Skin of body (tissue), 2 donors: ENCODE data around the gene ACVRL1. TPM values are rescaled to one million over a fixed set of nuclear protein-coding genes. Genes with fewer than 3 reads are reported as not detected.

Experiments used
- DNase-seq: peaks from one replicate; lab custom pipeline; 2025; lab: John Stamatoyannopoulos, UW
- total RNA-seq: library from RNA; depleted of rRNA; stranded (reverse); fragments of >200 nt; gene quantifications from one replicate; pipeline ENCODE4 v1.2.3, GENCODE V29; 2014

ACVRL1 gene
- total RNA-seq, 1 donor from 2014 or later = 46.8 TPM

- DNase-seq = no peak
Observed at GRCh38 chr12:51962737-51963136, 55.4 kb downstream of the ACVRL1 start.

GRCh38 chr12:51963477-51963876, 56.2 kb downstream of the ACVRL1 start:
- DNase-seq = no peak

GRCh38 chr12:51969643-51970042, 62.3 kb downstream of the ACVRL1 start:
- DNase-seq = no peak

GRCh38 chr12:51970904-51971646, 63.8 kb downstream of the ACVRL1 start:
- DNase-seq = no peak

- DNase-seq = no peak
Observed at GRCh38 chr12:51971679-51972421, 64.5 kb downstream of the ACVRL1 start.

GRCh38 chr12:51972422-51972812, 65.1 kb downstream of the ACVRL1 start:
- no peak for DNase-seq

GRCh38 chr12:51972849-51973273, 65.6 kb downstream of the ACVRL1 start:
- no peak for DNase-seq

Other genes with a start within 250 kb of the ACVRL1 start
- gene FIGNL2, start 58.8 kb upstream of the ACVRL1 start, total RNA-seq = 0.69 TPM
- gene ANKRD33, start 19.4 kb upstream of the ACVRL1 start, total RNA-seq = not detected
- gene ACVR1B, start 44.2 kb downstream of the ACVRL1 start, total RNA-seq = 22.0 TPM
- gene TAMALIN, start 99.4 kb downstream of the ACVRL1 start, total RNA-seq = 17.0 TPM
- gene NR4A1, start 143.9 kb downstream of the ACVRL1 start, total RNA-seq = 138 TPM
- 24.5 TPM for gene ATG101, start 162.5 kb downstream of the ACVRL1 start, total RNA-seq
- not detected for gene SMIM41, start 172.2 kb downstream of the ACVRL1 start, total RNA-seq